ENCODE measurements around the gene TMPO. TPM values are rescaled to one million over a fixed set of nuclear protein-coding genes. Genes with fewer than 3 reads are reported as not detected.

The TMPO gene
- polyA plus RNA-seq, 3 donors, result 35.7 to 67.3 (median 52.1) TPM

DNA sequence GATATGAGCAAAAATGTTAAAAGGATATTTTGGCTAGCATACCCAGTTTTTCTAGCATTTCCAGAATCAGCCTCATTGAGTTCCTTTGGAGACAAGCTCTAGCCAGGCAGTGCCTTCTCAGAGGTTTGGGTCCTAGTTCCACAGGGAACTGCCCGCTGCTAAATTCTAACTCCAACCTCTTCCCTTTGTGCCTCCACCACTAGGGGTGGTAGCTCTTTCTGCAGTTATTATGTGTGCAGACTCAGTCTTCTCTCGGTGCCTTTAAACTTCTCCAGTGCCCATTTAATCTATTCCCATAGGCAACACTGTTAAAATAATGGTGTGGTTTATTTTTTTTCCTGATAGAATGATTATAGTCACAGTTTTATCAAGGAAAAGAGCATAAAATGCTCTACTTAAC is 56.6 kb downstream of the TMPO start:
- Histone ChIP-seq H3K27ac (ENCODE audit: low read depth in 1 of 2, low read length in 2 of 2) (no peak overlapping the region), H3K4me2 (replicated peaks; ENCODE audit: extremely low read depth, low read length, poor library complexity, severe bottlenecking) (no peak overlapping the region), H3K27me3 (ENCODE audit: control insufficient read depth in 2 of 2, insufficient read depth in 2 of 2, low read length in 2 of 2) (no peaks in the 10 kb centered on the region), H3K4me1 (ENCODE audit: control insufficient read depth in 1 of 2, insufficient read depth in 2 of 2, low read length in 2 of 2) (peaks cover 0 to 1% of the 10 kb centered on the region in 2 donors), H3K9me3 (replicated peaks in 1 of 2; ENCODE audit: control insufficient read depth in 1 of 2, insufficient read depth in 1 of 2, low read length in 2 of 2) (no peaks in the 10 kb centered on the region), H3K36me3 (replicated peaks in 1 of 2; ENCODE audit: control insufficient read depth in 1 of 2, insufficient read depth in 2 of 2, low read length in 2 of 2) (no peaks in the 10 kb centered on the region), H2AFZ (ENCODE audit: insufficient read depth, low read depth, low read length, poor library complexity, severe bottlenecking) (no peak overlapping the region), H3K79me2 (ENCODE audit: insufficient read depth, low read length) (no peaks in the 10 kb centered on the region), H3K9ac (ENCODE audit: insufficient read depth, low read length, poor library complexity, severe bottlenecking) (no peak overlapping the region), H4K20me1 (ENCODE audit: insufficient read depth, low read length) (no peaks in the 10 kb centered on the region), H3K4me3 (replicated peaks in 1 of 3; ENCODE audit: low read depth in 2 of 3, low read length in 3 of 3) (no peak overlapping the region)
- no peak for DNase-seq
- Mint-ChIP-seq H3K36me3 (no peaks in the 10 kb centered on the region), H3K4me1 (peaks cover under 1% of the 10 kb centered on the region), H3K9me3 (peaks cover 0 to 5% (median 0%) of the 10 kb centered on the region in 7 donors), H3K27me3 (ENCODE audit: low read depth in 3 of 3) (peaks cover 0 to 2% (median 0%) of the 10 kb centered on the region in 3 donors), H3K27ac (no peak overlapping the region), H3K4me3 (no peak overlapping the region)
- intact Hi-C loops (cut with micrococcal nuclease), result no loop called here
- WGBS (ENCODE audit: insufficient coverage), result no CpG with 5 or more reads among the region's 2 CpGs
- TF ChIP-seq, protein P1, sequence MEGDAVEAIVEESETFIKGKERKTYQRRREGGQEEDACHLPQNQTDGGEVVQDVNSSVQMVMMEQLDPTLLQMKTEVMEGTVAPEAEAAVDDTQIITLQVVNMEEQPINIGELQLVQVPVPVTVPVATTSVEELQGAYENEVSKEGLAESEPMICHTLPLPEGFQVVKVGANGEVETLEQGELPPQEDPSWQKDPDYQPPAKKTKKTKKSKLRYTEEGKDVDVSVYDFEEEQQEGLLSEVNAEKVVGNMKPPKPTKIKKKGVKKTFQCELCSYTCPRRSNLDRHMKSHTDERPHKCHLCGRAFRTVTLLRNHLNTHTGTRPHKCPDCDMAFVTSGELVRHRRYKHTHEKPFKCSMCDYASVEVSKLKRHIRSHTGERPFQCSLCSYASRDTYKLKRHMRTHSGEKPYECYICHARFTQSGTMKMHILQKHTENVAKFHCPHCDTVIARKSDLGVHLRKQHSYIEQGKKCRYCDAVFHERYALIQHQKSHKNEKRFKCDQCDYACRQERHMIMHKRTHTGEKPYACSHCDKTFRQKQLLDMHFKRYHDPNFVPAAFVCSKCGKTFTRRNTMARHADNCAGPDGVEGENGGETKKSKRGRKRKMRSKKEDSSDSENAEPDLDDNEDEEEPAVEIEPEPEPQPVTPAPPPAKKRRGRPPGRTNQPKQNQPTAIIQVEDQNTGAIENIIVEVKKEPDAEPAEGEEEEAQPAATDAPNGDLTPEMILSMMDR (IDR thresholded peaks at IDR 0.05), result no peak

DNA sequence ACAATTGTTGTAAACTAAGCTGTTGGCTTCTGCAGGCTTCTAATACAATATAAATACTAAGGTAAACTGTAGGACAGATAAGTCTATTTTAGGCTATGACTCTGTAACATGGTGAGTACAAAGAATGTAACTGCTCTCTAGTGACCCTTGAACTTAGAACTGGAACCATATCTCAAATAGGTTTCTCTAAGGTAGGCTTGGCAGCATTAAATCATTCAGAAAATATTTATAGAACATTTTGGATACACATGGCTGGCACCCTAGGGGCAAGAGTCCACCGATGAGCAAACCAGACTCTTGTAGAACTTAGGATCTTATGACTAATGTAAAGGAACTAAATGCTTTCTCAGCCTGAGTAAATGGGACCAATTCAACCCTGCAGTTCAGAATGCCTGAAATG is 58.7 kb downstream of the TMPO start:
- H4K20me1 ChIP-seq (ENCODE audit: insufficient read depth, low read length), result no peaks in the 10 kb centered on the region
- H3K4me1 Mint-ChIP-seq, result peaks cover 2% of the 10 kb centered on the region
- no peaks in the 10 kb centered on the region for H3K9me3 ChIP-seq (replicated peaks in 1 of 2; ENCODE audit: control insufficient read depth in 1 of 2, insufficient read depth in 1 of 2, low read length in 2 of 2)
- H3K36me3 Mint-ChIP-seq, result no peaks in the 10 kb centered on the region
- no peak overlapping the region for H3K4me3 ChIP-seq (replicated peaks in 1 of 3; ENCODE audit: low read depth in 2 of 3, low read length in 3 of 3)
- H3K27ac Mint-ChIP-seq, result no peak overlapping the region
- no peak for DNase-seq
- H3K27me3 ChIP-seq (ENCODE audit: control insufficient read depth in 2 of 2, insufficient read depth in 2 of 2, low read length in 2 of 2), result no peaks in the 10 kb centered on the region
- 100% methylated on average over 1 of the region's 1 CpG for WGBS (ENCODE audit: insufficient coverage)
- peaks cover 0 to 6% (median 0%) of the 10 kb centered on the region in 7 donors for H3K9me3 Mint-ChIP-seq
- no peaks in the 10 kb centered on the region for H3K4me1 ChIP-seq (ENCODE audit: control insufficient read depth in 1 of 2, insufficient read depth in 2 of 2, low read length in 2 of 2)
- no peak overlapping the region for H3K27ac ChIP-seq (ENCODE audit: low read depth in 1 of 2, low read length in 2 of 2)
- H3K36me3 ChIP-seq (replicated peaks in 1 of 2; ENCODE audit: control insufficient read depth in 1 of 2, insufficient read depth in 2 of 2, low read length in 2 of 2), result no peaks in the 10 kb centered on the region
- no peaks in the 10 kb centered on the region for H3K79me2 ChIP-seq (ENCODE audit: insufficient read depth, low read length)
- TF ChIP-seq, protein P1 (IDR thresholded peaks at IDR 0.05), result no peak
- H3K4me3 Mint-ChIP-seq, result no peak overlapping the region
- no peak overlapping the region for H3K9ac ChIP-seq (ENCODE audit: insufficient read depth, low read length, poor library complexity, severe bottlenecking)
- H2AFZ ChIP-seq (ENCODE audit: insufficient read depth, low read depth, low read length, poor library complexity, severe bottlenecking), result no peak overlapping the region
- intact Hi-C loops (cut with micrococcal nuclease), result no loop called here
- no peak overlapping the region for H3K4me2 ChIP-seq (replicated peaks; ENCODE audit: extremely low read depth, low read length, poor library complexity, severe bottlenecking)
- H3K27me3 Mint-ChIP-seq (ENCODE audit: low read depth in 3 of 3), result peaks cover 0 to 3% (median 0%) of the 10 kb centered on the region in 3 donors

Data from CD14-positive monocyte (primary cell).